IMR-90 (cell line): ENCODE measurements around the gene ARHGEF6. TPM values are rescaled to one million over a fixed set of nuclear protein-coding genes. Genes with fewer than 3 reads are reported as not detected.

Experiments used
- ATAC-seq: fragments of 200-7000 bp; cut with Tn5 transposase; 2 replicates; pipeline ENCODE4 v1.9.1; 2020; ENCODE audit warnings: low read depth, mild to moderate bottlenecking, moderate library complexity
- BruUV-seq: library from RNA; stranded (reverse); fragments of 400-500 nt; replicated peaks from 2 replicates; lab custom pipeline; 2021; lab: Mats Ljungman, UMichigan
- CTCF ChIA-PET: fragments of 300-600 bp; formaldehyde crosslinking; extraction: SDS; loops from one replicate; lab custom pipeline; 2021; ENCODE audit warnings: antibody characterized with exemption; lab: Yijun Ruan, JAX
- POLR2A ChIA-PET: fragments of 300-600 bp; sonication (Branson Sonifier 250); formaldehyde crosslinking; loops from one replicate; lab custom pipeline; 2022; ENCODE audit warnings: antibody characterized with exemption; ENCODE audit not compliant: unreplicated experiment; lab: Charles Lee
- DNase-seq: peaks from one replicate; pipeline ENCODE4 v3.0.0; 2013
- H2AFZ ChIP-seq: replicated peaks from 2 replicates; pipeline ENCODE3; 2013; ENCODE audit warnings: low read length, mild to moderate bottlenecking; ENCODE audit not compliant: poor library complexity
- H2AK5ac ChIP-seq: 2 replicates; pipeline ENCODE4 v1.6.1; 2013; ENCODE audit warnings: low read depth, low read length, inconsistent platforms
- H2AK9ac ChIP-seq: replicated peaks from 2 replicates; pipeline ENCODE3; 2013; ENCODE audit warnings: mild to moderate bottlenecking, low read depth, low read length, moderate library complexity; ENCODE audit not compliant: poor library complexity
- H2BK120ac ChIP-seq: 2 replicates; pipeline ENCODE4 v1.6.1; 2013; ENCODE audit warnings: low read depth, low read length, inconsistent platforms
- H2BK15ac ChIP-seq: 3 replicates; pipeline ENCODE4 v1.6.1; 2013; ENCODE audit warnings: low read depth, low read length, inconsistent platforms
- H2BK20ac ChIP-seq: 2 replicates; pipeline ENCODE4 v1.6.1; 2013; ENCODE audit warnings: low read depth, mild to moderate bottlenecking, inconsistent platforms, low read length, moderate library complexity
- H2BK5ac ChIP-seq: 2 replicates; pipeline ENCODE4 v1.6.1; 2013; ENCODE audit warnings: mild to moderate bottlenecking, low read depth, low read length, inconsistent platforms; ENCODE audit not compliant: poor library complexity, severe bottlenecking
- H3K14ac ChIP-seq: replicated peaks from 2 replicates; pipeline ENCODE4 v1.6.1; 2013; ENCODE audit warnings: low read depth, low read length, inconsistent platforms
- H3K18ac ChIP-seq: 2 replicates; pipeline ENCODE4 v1.6.1; 2013; ENCODE audit warnings: low read depth, low read length, control low read depth
- H3K23ac ChIP-seq: 2 replicates; pipeline ENCODE4 v1.6.1; 2013; ENCODE audit warnings: low read depth, low read length, inconsistent platforms
- H3K27ac ChIP-seq: 2 replicates; pipeline ENCODE4 v1.5.1; 2013; ENCODE audit warnings: mild to moderate bottlenecking, control low read depth, low read length; ENCODE audit not compliant: insufficient read depth
- H3K27me3 ChIP-seq: 2 replicates; pipeline ENCODE4 v1.6.1; 2013; ENCODE audit warnings: low read length; ENCODE audit not compliant: control insufficient read depth, insufficient read depth
- H3K36me3 ChIP-seq: 2 replicates; pipeline ENCODE4 v1.6.1; 2013; ENCODE audit warnings: low read length, mixed read lengths; ENCODE audit not compliant: control insufficient read depth, insufficient read depth
- H3K4ac ChIP-seq: 2 replicates; pipeline ENCODE4 v1.6.1; 2013; ENCODE audit warnings: low read depth, low read length, inconsistent platforms
- H3K4me1 ChIP-seq: 2 replicates; pipeline ENCODE4 v1.6.1; 2013; ENCODE audit warnings: low read length, mixed read lengths; ENCODE audit not compliant: control insufficient read depth, insufficient read depth
- H3K4me2 ChIP-seq: 2 replicates; pipeline ENCODE4 v1.6.1; 2013; ENCODE audit warnings: low read depth, mild to moderate bottlenecking, control low read depth, low read length, moderate library complexity
- H3K4me3 ChIP-seq: 2 replicates; pipeline ENCODE4 v1.5.1; 2013; ENCODE audit warnings: low read depth, mild to moderate bottlenecking, control low read depth, low read length, moderate library complexity; ENCODE audit not compliant: insufficient read depth
- H3K56ac ChIP-seq: 2 replicates; pipeline ENCODE4 v1.6.1; 2013; ENCODE audit warnings: low read length, inconsistent platforms; ENCODE audit not compliant: insufficient read depth; ENCODE audit errors: extremely low read depth
- H3K79me1 ChIP-seq, 2 experiments: 2 replicates each; pipeline ENCODE4 v1.6.1; 2013; ENCODE audit warnings: low read length in 2 of 2, inconsistent platforms in 1 of 2, low read depth in 1 of 2
- H3K9ac ChIP-seq: 2 replicates; pipeline ENCODE4 v1.6.1; 2013; ENCODE audit warnings: low read depth, low read length, control low read depth
- H3K9me1 ChIP-seq: 2 replicates; pipeline ENCODE4 v1.6.1; 2013; ENCODE audit warnings: low read length, inconsistent platforms; ENCODE audit not compliant: insufficient read depth
- H3K9me3 ChIP-seq: 2 replicates; pipeline ENCODE4 v1.6.1; 2013; ENCODE audit warnings: low read length; ENCODE audit not compliant: control insufficient read depth, insufficient read depth
- H4K20me1 ChIP-seq: 2 replicates; pipeline ENCODE4 v1.6.1; 2013; ENCODE audit warnings: low read length, inconsistent platforms; ENCODE audit not compliant: insufficient read depth
- H4K5ac ChIP-seq: 2 replicates; pipeline ENCODE4 v1.6.1; 2013; ENCODE audit warnings: mild to moderate bottlenecking, low read depth, low read length, control low read depth
- H4K8ac ChIP-seq, 2 experiments: 2 replicates each; pipeline ENCODE4 v1.6.1; 2013; ENCODE audit warnings: low read depth in 2 of 2, low read length in 2 of 2, control low read depth in 1 of 2, inconsistent platforms in 1 of 2
- H4K91ac ChIP-seq: 2 replicates; pipeline ENCODE4 v1.6.1; 2013; ENCODE audit warnings: low read depth, low read length, inconsistent platforms; ENCODE audit not compliant: insufficient read depth
- POLR2A ChIP-seq: IDR thresholded peaks from 2 replicates; pipeline ENCODE4 v1.6.1; 2012; ENCODE audit warnings: mild to moderate bottlenecking, low read depth, low read length
- RAD21 ChIP-seq: IDR thresholded peaks from 2 replicates; pipeline ENCODE4 v1.6.1; 2012; ENCODE audit warnings: low read length, improper control_type of control experiment
- SMC3 ChIP-seq: fragments of 150-350 bp; IDR thresholded peaks from 2 replicates; pipeline ENCODE4 v1.6.1; 2016; ENCODE audit warnings: low read depth, mild to moderate bottlenecking, antibody characterized with exemption, low read length, moderate library complexity
- WGBS, 2 experiments: methylation state at CpG; one replicate each; pipeline versions ENCODE4 v1.1.5 to v1.1.7; 2013; ENCODE audit warnings: missing lambda C conversion rate in 2 of 2; ENCODE audit not compliant: insufficient read length in 1 of 2; ENCODE audit errors: extremely low coverage in 2 of 2; 5-methylcytosine and 5-hydroxymethylcytosine counted together
- dilution Hi-C: fragments of 300-500 bp; cut with HindIII; formaldehyde crosslinking; loops from one replicate; pipeline ENCODE4 v1.14.3; 2018; ENCODE audit warnings: low sequenced_read_pairs; ENCODE audit not compliant: unreplicated experiment
- in situ Hi-C: fragments of 300-500 bp; cut with MboI; formaldehyde crosslinking; loops from 3 replicates; pipeline ENCODE4 v1.14.3; 2019; ENCODE audit warnings: low sequenced_read_pairs, inconsistent platforms, mixed read lengths
- intact Hi-C: fragments of 100-400 bp; cut with micrococcal nuclease; formaldehyde crosslinking; loops from 2 replicates; pipeline ENCODE4 v1.10.0; 2022
- polyA plus RNA-seq, 3 experiments: library from polyadenylated mRNA; depleted of rRNA; stranded (reverse); fragments of >200 nt; gene quantifications; 2 replicates each; pipeline ENCODE4 v1.2.3, GENCODE V29; 2012; ENCODE audit warnings: low replicate concordance in 1 of 3
- total RNA-seq: library from RNA; depleted of rRNA; stranded (reverse); fragments of >200 nt; gene quantifications from 2 replicates; pipeline ENCODE4 v1.2.3, GENCODE V29; 2012
- TF ChIP-seq, protein P1 (sequence below): fragments of 150-350 bp; IDR thresholded peaks from 2 replicates; pipeline ENCODE4 v1.6.1; 2017; ENCODE audit warnings: mild to moderate bottlenecking, antibody characterized with exemption, low read length, low read depth

The ARHGEF6 gene
- total and polyA plus RNA-seq, 2 of the 4 experiments (the other 2 are of a cell fraction): 2.1 to 2.7 TPM

DNA sequence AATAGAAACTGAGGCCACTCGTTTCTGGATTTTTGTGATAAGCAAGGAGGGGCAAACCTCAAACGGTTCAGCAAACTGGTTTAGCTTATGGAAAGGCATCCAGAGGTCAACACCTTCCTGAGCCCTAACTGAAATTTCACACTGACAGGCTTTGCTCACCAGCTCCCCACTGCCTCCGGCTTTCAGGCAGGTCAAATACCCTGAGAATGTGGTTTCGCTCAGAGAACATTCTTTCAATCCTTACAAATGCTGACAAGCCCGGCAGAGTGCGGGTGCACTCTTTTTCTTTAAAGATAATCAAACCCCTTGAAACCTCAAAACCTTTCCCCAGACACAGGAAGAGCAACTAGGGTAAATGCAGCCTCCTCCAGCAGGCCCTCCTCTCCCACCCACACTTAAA is 91.3 kb downstream of the ARHGEF6 start:
- no CpG with 5 or more reads among the region's 6 CpGs for WGBS, 2 experiments
- Histone ChIP-seq H2BK20ac (no peak overlapping the region), H2BK15ac (no peak overlapping the region), H3K9me3 (no peaks in the 10 kb centered on the region), H3K18ac (no peak overlapping the region), H2AFZ (no peak overlapping the region), H3K4me2 (no peak overlapping the region), H3K9ac (no peak overlapping the region), H2BK5ac (no peak overlapping the region), H3K36me3 (no peaks in the 10 kb centered on the region), H3K9me1 (no peaks in the 10 kb centered on the region), H2BK120ac (no peak overlapping the region), H4K20me1 (no peaks in the 10 kb centered on the region), H3K4me1 (no peaks in the 10 kb centered on the region), H3K27me3 (no peaks in the 10 kb centered on the region; the same call in 1 of the 2 replicates), H3K79me1 (no peaks in the 10 kb centered on the region), H3K4me3 (no peak overlapping the region), H4K91ac (no peak overlapping the region), H2AK9ac (no peak overlapping the region), H3K23ac (no peak overlapping the region), H3K27ac (no peak overlapping the region), H3K14ac (no peak overlapping the region), H2AK5ac (no peak overlapping the region), H3K56ac (no peak overlapping the region), H3K4ac (no peak overlapping the region), H4K5ac (no peak overlapping the region), H4K8ac (no peak overlapping the region)
- intact Hi-C loops (no loop called here), dilution Hi-C loops (no loop called here), in situ Hi-C loops (no loop called here)
- TF ChIP-seq, protein P1, sequence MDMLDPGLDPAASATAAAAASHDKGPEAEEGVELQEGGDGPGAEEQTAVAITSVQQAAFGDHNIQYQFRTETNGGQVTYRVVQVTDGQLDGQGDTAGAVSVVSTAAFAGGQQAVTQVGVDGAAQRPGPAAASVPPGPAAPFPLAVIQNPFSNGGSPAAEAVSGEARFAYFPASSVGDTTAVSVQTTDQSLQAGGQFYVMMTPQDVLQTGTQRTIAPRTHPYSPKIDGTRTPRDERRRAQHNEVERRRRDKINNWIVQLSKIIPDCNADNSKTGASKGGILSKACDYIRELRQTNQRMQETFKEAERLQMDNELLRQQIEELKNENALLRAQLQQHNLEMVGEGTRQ: no peak
- TF ChIP-seq POLR2A: no peak
- TF ChIP-seq RAD21: no peak
- TF ChIP-seq SMC3: no peak
- DNase-seq (peak; percentile 20), ATAC-seq (peak; percentile 37)
- ChIA-PET CTCF (no interaction called here), POLR2A (no interaction called here)
- no TSS peak for BruUV-seq
